PC-9 (cell line): ENCODE data around the gene MED27. TPM values are rescaled to one million over a fixed set of nuclear protein-coding genes. Genes with fewer than 3 reads are reported as not detected.

Experiments
- BruUV-seq: library from RNA; stranded (reverse); fragments of 400-500 nt; replicated peaks from 2 replicates; lab custom pipeline; 2021; lab: Mats Ljungman, UMichigan
- CTCF ChIA-PET: fragments of 300-600 bp; sonication (Branson Sonifier 250); formaldehyde crosslinking; loops from one replicate; lab custom pipeline; 2022; ENCODE audit warnings: antibody characterized with exemption; lab: Charles Lee
- POLR2A ChIA-PET: fragments of 300-600 bp; sonication (Branson Sonifier 250); formaldehyde crosslinking; loops from one replicate; lab custom pipeline; 2022; ENCODE audit warnings: antibody characterized with exemption; ENCODE audit not compliant: unreplicated experiment; lab: Charles Lee
- DNase-seq, 2 experiments: peaks; one replicate each; pipeline versions ENCODE4 v3.0.0 to v3.0.0-alpha.2; 2015 to 2022; ENCODE audit warnings: mixed read lengths in 1 of 2
- H2AFZ ChIP-seq: fragments of 200-600 bp; sonication (generic); 2 replicates; pipeline ENCODE4 v1.8.1; 2017; ENCODE audit warnings: antibody characterized with exemption
- H3F3A ChIP-seq: fragments of 200-600 bp; sonication (generic); 2 replicates; pipeline ENCODE4 v1.8.1; 2017; ENCODE audit warnings: antibody characterized with exemption, mild to moderate bottlenecking, low read depth; ENCODE audit not compliant: insufficient read depth
- H3K27ac ChIP-seq: fragments of 200-600 bp; sonication (generic); 2 replicates; pipeline ENCODE4 v1.6.1; 2016; ENCODE audit warnings: mixed run types
- H3K27me3 ChIP-seq: fragments of 200-600 bp; sonication (generic); 2 replicates; pipeline ENCODE4 v1.6.1; 2016; ENCODE audit warnings: low read depth, mixed run types; ENCODE audit not compliant: insufficient read depth
- H3K36me3 ChIP-seq: fragments of 200-600 bp; sonication (generic); 2 replicates; pipeline ENCODE4 v1.6.1; 2016; ENCODE audit warnings: low read depth, mixed run types
- H3K4me1 ChIP-seq: fragments of 200-600 bp; sonication (generic); replicated peaks from 2 replicates; pipeline ENCODE4 v1.6.1; 2016; ENCODE audit warnings: mixed run types; ENCODE audit not compliant: insufficient read depth
- H3K4me2 ChIP-seq: fragments of 200-600 bp; sonication (generic); 2 replicates; pipeline ENCODE4 v1.6.1; 2017; ENCODE audit warnings: mixed run types
- H3K4me3 ChIP-seq: fragments of 200-600 bp; sonication (generic); 2 replicates; pipeline ENCODE4 v1.6.1; 2016; ENCODE audit warnings: mixed run types
- H3K79me2 ChIP-seq: fragments of 200-600 bp; sonication (generic); 2 replicates; pipeline ENCODE4 v1.6.1; 2017; ENCODE audit warnings: low read depth, mixed run types
- H3K9me2 ChIP-seq: fragments of 200-600 bp; sonication (generic); 2 replicates; pipeline ENCODE4 v1.8.1; 2017; ENCODE audit warnings: mild to moderate bottlenecking; ENCODE audit not compliant: insufficient read depth
- H3K9me3 ChIP-seq: fragments of 200-600 bp; sonication (generic); 2 replicates; pipeline ENCODE4 v1.8.1; 2016; ENCODE audit warnings: low read depth; ENCODE audit not compliant: insufficient read depth
- H4K20me1 ChIP-seq: fragments of 200-600 bp; sonication (generic); 2 replicates; pipeline ENCODE4 v1.8.1; 2017; ENCODE audit not compliant: insufficient read depth
- EZH2 ChIP-seq: fragments of 200-600 bp; sonication (generic); IDR thresholded peaks from 2 replicates; pipeline ENCODE4 v1.8.0; 2017; ENCODE audit warnings: antibody characterized with exemption, low read depth
- intact Hi-C: fragments of 100-400 bp; cut with micrococcal nuclease; formaldehyde crosslinking; loops from one replicate; pipeline ENCODE4 v1.10.0; 2022; ENCODE audit not compliant: unreplicated experiment
- total RNA-seq: library from RNA; stranded (reverse); gene quantifications from 2 replicates; pipeline ENCODE4 v1.2.3, GENCODE V29; 2021
- TF ChIP-seq, protein P1 (sequence below): fragments of 200-600 bp; sonication (generic); conservative IDR thresholded peaks from 2 replicates; pipeline ENCODE4 v1.6.1; 2017; ENCODE audit warnings: mixed run types, antibody characterized with exemption, mild to moderate bottlenecking, moderate library complexity

Gene MED27
- total RNA-seq, 1 experiment from 2014 or later, result 31.2 TPM

DNA sequence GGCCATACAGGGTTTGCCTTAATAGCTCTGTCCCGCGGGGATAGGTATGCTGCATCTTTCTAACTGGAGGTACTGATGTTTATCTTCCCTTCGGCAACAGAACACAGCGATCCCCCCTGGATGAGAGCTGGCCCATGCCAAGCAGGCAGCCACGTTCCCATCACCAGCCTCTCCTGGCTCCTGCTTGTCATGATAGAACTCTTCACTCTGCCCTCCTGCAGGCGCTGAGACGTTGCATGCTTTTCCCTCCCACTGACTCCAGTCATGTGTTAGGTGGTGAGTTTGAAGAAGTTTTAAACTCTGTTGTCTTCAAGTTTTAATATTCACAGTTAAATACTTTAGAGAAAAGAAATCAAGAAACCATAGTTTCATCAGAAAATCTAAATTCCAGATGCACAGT is 60.0 kb downstream of the MED27 start:
- H3K27ac ChIP-seq, result no peak overlapping the region
- peaks cover 15% of the 10 kb centered on the region; the same call in 1 of the 2 replicates for H3K79me2 ChIP-seq
- H3K9me2 ChIP-seq, result no peaks in the 10 kb centered on the region
- ChIA-PET CTCF (no interaction called here), POLR2A (no interaction called here)
- H2AFZ ChIP-seq, result no peak overlapping the region
- no peak for TF ChIP-seq EZH2
- TF ChIP-seq, protein P1, sequence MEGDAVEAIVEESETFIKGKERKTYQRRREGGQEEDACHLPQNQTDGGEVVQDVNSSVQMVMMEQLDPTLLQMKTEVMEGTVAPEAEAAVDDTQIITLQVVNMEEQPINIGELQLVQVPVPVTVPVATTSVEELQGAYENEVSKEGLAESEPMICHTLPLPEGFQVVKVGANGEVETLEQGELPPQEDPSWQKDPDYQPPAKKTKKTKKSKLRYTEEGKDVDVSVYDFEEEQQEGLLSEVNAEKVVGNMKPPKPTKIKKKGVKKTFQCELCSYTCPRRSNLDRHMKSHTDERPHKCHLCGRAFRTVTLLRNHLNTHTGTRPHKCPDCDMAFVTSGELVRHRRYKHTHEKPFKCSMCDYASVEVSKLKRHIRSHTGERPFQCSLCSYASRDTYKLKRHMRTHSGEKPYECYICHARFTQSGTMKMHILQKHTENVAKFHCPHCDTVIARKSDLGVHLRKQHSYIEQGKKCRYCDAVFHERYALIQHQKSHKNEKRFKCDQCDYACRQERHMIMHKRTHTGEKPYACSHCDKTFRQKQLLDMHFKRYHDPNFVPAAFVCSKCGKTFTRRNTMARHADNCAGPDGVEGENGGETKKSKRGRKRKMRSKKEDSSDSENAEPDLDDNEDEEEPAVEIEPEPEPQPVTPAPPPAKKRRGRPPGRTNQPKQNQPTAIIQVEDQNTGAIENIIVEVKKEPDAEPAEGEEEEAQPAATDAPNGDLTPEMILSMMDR, result no peak
- H3K4me3 ChIP-seq, result no peak overlapping the region
- peaks cover 28% of the 10 kb centered on the region for H4K20me1 ChIP-seq
- BruUV-seq, result no TSS peak
- H3F3A ChIP-seq, result no peaks in the 10 kb centered on the region
- no peak overlapping the region for H3K4me2 ChIP-seq
- DNase-seq, result no peak
- H3K36me3 ChIP-seq, result no peaks in the 10 kb centered on the region
- no peaks in the 10 kb centered on the region for H3K27me3 ChIP-seq
- no peaks in the 10 kb centered on the region for H3K9me3 ChIP-seq
- intact Hi-C loops, result no loop called here
- peaks cover 10% of the 10 kb centered on the region for H3K4me1 ChIP-seq

DNA sequence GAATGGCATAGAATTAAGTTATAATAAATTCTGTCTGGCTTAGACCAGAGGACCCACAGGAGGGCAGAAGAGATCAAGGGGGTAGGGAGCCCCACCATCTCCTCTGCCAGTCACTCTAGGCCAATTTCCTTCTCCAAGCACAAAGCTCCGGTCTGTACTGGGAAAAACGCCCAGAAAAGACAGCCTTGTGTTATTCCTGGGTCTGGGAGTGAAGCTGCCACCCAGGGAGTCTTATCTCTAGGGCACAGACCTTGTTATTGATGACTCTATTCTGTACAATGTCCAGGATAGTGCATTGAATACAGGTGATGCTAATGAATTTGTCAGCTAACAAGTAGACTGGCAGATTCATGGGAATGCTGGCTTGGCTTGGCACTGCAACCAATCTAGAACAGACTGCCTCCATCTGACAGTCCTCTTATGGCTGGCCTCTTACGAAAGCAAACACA is 60.7 kb downstream of the MED27 start:
- Histone ChIP-seq H4K20me1 (peaks cover 28% of the 10 kb centered on the region), H2AFZ (no peak overlapping the region), H3K4me3 (no peak overlapping the region), H3K4me2 (no peak overlapping the region), H3K4me1 (peaks cover 10% of the 10 kb centered on the region), H3F3A (no peaks in the 10 kb centered on the region), H3K36me3 (no peaks in the 10 kb centered on the region), H3K9me3 (no peaks in the 10 kb centered on the region), H3K79me2 (peaks cover 8% of the 10 kb centered on the region; the same call in 1 of the 2 replicates), H3K27ac (no peak overlapping the region), H3K27me3 (no peaks in the 10 kb centered on the region), H3K9me2 (no peaks in the 10 kb centered on the region)
- TF ChIP-seq, protein P1, result no peak
- no peak for TF ChIP-seq EZH2
- BruUV-seq, result no TSS peak
- no peak for DNase-seq
- POLR2A ChIA-PET, result no interaction called here
- CTCF ChIA-PET, result no interaction called here
- intact Hi-C loops, result no loop called here

DNA sequence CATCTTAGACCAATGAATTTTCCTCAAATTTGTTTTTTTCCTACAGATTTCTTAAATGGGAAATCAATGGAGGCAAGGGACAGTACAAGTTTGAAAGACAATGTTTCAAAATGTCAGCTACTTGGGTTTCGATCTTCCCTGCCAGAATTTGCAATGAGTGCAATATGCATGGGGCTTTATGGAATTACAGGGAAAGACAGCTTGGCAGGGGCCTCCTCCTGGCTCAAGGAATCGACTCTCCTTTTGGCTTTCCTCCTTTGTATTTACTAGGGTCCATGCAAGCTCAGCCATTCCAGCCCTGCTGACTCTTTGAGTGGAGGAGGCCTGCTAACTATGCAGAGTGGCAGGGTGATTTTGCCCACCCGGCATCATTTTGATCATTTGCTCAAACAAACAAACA is 63.2 kb downstream of the MED27 start:
- Histone ChIP-seq H3K9me2 (no peaks in the 10 kb centered on the region), H3K79me2 (peaks cover 4% of the 10 kb centered on the region; the same call in 1 of the 2 replicates), H3K36me3 (0 out of 2 replicates have a peak, but pooled peaks cover 6% of the 10 kb centered on the region), H4K20me1 (peaks cover 28% of the 10 kb centered on the region), H3K4me2 (no peak overlapping the region), H2AFZ (no peak overlapping the region), H3K27me3 (no peaks in the 10 kb centered on the region), H3K9me3 (no peaks in the 10 kb centered on the region), H3K4me3 (no peak overlapping the region), H3F3A (peaks cover 6% of the 10 kb centered on the region; the same call in 1 of the 2 replicates), H3K27ac (no peak overlapping the region), H3K4me1 (peaks cover 10% of the 10 kb centered on the region)
- intact Hi-C loops, result no loop called here
- ChIA-PET POLR2A (no interaction called here), CTCF (no interaction called here)
- no peak for DNase-seq
- no TSS peak for BruUV-seq
- TF ChIP-seq EZH2, result no peak
- TF ChIP-seq, protein P1, result no peak
